AG09309 (cell line): ENCODE measurements around the gene STK32B.
A peak's percentile ranks its signal among the peaks of the same experiment; 100 is the strongest.

Source experiments
- DNase-seq: peaks from one replicate; pipeline ENCODE4 v3.0.0-alpha.2; 2010; ENCODE audit warnings: low read depth
- H3K4me3 ChIP-seq: 2 replicates; pipeline ENCODE4 v1.5.1; 2011; ENCODE audit warnings: mild to moderate bottlenecking, low read depth, low read length, moderate library complexity; ENCODE audit not compliant: control insufficient read depth
- TF ChIP-seq, protein P1 (sequence below): IDR thresholded peaks from 2 replicates; pipeline ENCODE4 v1.5.1; 2011; ENCODE audit warnings: mild to moderate bottlenecking, low read depth, low read length, inconsistent platforms; ENCODE audit not compliant: insufficient read depth, control insufficient read depth; ENCODE audit errors: missing control alignments

STK32B gene

DNA sequence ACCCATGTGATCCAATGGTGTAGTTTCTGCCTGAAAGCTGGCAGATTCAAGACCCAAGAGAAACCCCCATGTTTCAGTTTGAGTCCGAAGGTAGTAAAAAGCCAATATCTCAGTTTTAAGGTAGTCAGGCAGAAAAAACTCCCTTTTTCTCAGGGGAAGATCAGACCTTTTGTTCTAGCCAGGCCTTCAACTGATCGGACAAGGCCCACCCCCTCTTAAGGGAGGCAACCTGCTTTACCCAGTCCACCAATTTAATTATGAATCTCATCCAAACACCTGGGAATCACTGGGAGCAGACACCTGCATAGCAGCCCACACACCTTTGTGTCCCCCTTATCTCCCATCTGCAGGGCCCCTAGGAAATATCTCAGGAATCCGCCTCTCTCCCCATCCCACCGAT is 322.0 kb downstream of the STK32B start:
- TF ChIP-seq, protein P1, sequence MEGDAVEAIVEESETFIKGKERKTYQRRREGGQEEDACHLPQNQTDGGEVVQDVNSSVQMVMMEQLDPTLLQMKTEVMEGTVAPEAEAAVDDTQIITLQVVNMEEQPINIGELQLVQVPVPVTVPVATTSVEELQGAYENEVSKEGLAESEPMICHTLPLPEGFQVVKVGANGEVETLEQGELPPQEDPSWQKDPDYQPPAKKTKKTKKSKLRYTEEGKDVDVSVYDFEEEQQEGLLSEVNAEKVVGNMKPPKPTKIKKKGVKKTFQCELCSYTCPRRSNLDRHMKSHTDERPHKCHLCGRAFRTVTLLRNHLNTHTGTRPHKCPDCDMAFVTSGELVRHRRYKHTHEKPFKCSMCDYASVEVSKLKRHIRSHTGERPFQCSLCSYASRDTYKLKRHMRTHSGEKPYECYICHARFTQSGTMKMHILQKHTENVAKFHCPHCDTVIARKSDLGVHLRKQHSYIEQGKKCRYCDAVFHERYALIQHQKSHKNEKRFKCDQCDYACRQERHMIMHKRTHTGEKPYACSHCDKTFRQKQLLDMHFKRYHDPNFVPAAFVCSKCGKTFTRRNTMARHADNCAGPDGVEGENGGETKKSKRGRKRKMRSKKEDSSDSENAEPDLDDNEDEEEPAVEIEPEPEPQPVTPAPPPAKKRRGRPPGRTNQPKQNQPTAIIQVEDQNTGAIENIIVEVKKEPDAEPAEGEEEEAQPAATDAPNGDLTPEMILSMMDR: no peak
- DNase-seq: no peak
- H3K4me3 ChIP-seq: no peak overlapping the region

- TF ChIP-seq, protein P1: no peak
- no peak for DNase-seq
- H3K4me3 ChIP-seq: no peak overlapping the region
Observed at GRCh38 chr4:5374592-5374991, 323.3 kb downstream of the STK32B start.

DNA sequence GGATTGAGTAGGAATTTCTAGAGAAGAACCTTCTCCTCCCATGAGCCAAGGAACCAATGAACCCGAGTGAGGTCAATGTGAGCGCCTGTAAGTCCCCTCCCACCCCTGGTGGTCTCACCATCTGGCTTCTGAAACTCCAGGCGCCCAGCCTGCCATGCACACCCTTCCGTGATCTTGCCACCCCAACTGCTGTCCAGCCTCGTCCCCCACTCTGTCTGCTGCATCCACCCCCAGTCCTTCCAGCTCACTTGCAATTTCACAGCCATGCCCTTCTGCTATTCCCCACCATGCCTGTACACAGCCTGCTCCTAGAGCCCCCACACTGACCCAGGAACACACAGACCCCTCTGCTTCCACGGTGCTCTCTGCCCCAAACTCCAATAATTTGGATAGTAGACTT is 323.7 kb downstream of the STK32B start:
- DNase-seq: no peak
- TF ChIP-seq, protein P1: no peak
- H3K4me3 ChIP-seq: no peak overlapping the region

GRCh38 chr4:5376015-5376414 is 324.7 kb downstream of the STK32B start:
- no peak overlapping the region for H3K4me3 ChIP-seq
- TF ChIP-seq, protein P1: no peak
- no peak for DNase-seq

DNA sequence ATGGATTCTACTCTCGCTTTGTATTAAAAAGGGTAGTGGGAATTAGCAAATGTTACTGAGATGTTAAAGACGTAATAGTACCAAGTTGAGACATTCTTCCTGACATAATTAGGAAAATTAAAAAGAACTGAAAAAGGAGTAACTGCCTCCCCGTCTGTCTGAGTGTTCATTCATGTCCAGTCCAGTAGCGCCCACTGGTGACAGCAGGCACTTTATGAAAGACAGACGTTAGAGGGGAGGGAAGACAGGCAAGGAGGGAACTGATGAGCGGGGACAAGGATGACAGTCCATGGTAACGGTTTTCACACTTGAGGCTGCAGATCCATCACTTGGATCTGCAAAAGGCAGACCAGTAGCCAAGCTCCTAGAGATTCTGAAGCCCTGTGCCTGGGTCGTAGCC is 326.7 kb downstream of the STK32B start:
- H3K4me3 ChIP-seq: no peak overlapping the region
- no peak for DNase-seq
- TF ChIP-seq, protein P1: peak; percentile 58

DNA sequence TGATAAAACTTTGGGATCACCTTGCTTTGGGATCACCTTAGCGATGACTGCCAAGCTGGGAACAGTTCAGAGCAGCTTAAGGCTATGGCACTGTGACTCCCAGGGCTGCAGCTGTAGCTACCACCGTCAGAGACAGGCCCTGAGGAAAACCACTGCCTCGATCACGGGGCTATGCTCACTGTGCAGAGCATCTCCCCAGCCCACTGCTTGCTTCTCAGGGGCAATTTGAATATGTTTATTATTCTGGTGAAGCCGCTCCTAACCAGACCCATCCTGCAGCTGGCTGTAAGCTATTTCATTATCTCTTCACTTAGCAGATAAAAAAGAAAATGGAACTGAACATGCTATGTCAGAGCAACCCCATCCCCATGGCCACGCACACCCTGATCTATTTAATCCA is 328.6 kb downstream of the STK32B start:
- DNase-seq: no peak
- TF ChIP-seq, protein P1: no peak
- no peak overlapping the region for H3K4me3 ChIP-seq

DNA sequence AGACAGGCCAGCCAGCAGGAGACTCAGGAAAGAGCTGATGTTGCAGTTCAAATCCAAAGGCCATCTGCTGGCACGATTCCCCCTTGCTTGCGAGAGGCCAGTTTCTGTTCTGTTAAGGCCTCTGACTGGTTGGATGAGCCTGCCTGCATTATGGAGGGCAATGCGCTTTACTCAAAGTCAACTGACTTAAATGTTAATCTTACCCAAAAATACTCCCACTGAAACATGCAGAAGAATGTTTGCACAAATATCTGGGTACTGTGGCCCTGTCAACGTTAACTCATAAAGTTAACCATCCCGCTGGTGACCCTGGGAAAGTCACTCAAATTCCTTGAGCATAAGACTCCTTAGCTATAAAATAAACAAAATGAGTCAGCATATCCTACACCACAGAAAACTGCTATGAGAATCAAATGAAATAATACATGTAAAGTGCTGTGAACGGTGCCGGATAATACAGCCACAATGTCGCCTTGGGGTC is 330.7 kb downstream of the STK32B start:
- H3K4me3 ChIP-seq: no peak overlapping the region
- TF ChIP-seq, protein P1: no peak
- DNase-seq: peak; percentile 21
